HG02610 (cell line): Measurements from ENCODE around the gene KIAA1217.
A peak's percentile ranks its signal among the peaks of the same experiment; 100 is the strongest.

Experiments
- ATAC-seq: cut with Tn5 transposase; IDR thresholded peaks from one replicate; pipeline ENCODE4 v1.9.1; 2021; ENCODE audit warnings: mild to moderate bottlenecking, moderate library complexity; ENCODE audit not compliant: unreplicated experiment

The KIAA1217 gene

DNA sequence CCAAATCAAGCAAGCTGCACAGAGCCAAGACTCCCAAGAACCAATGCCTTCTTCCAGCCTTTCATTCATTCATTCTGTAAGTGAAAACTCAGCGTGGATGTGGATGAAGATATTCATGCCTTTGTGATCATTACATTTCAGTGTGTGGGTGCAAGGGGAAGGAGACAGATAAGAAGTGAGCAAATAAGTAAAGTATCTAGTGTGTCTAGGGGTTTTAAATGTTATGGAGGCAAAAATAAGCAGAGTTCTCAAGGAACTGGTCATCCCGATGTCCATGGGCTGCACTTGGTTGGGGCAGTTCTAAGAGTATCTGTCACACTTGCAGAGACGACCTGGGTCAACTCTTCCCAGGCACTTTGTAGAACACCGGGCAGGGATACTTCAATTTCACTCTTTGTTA, 149.1 kb downstream of the KIAA1217 start:
- ATAC-seq, result no peak

DNA sequence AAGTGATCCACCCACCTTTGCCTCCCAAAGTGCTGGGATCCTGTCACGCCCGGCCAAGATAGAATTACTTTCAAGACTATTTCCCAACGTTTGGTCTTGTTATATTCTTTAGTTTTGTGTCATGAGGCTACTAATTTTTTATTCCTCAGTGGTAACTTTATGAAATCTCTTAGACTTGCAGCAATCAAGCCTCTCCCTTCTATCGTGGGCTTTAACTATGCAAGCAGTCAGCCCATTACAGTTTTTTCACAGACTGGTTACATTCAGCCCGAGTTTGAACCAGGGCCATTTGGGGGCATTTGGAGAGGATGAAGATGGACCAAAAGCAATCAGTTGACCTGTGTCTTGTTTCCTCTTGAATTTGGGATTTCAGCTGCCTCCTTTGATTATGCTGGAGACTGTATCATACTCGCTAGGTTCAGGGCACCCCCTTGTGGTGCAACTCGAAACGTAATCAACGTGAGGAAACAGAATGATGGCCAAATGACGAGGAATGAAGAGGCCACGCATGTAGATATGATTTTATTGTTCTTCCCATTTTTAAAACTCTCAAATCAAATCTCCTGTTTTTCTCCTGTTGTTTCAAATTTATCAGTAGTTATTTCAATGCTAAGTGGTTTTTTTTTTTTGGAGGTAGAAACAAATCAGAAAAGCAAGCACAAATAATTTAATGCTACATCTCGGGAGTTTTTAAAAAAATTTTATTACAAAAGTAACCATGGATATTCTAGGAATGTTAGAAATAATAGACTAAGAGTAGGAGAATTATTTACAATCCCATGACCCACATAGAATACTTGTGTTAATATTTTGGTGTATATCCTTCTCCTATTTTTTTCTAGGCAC, 151.6 kb downstream of the KIAA1217 start:
- peak; percentile 67 for ATAC-seq

DNA sequence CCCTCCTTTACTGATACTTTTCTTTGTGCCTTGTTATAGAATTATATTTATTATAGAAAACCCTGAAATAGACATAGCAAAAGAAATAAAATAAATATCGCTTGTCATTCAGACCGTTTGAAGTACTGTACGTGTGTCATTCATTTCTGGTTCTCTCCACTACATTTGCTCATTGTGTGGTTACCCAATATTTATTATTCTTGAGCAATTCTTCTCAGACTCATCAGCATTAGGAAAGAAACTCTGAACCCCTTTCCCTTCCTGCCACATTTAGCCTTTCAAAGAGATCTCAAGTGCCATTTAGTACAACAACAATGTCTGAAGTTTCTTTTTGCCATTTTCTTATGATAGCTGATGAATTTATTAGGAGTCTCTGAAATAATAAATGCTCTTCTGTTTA, 154.1 kb downstream of the KIAA1217 start:
- no peak for ATAC-seq

DNA sequence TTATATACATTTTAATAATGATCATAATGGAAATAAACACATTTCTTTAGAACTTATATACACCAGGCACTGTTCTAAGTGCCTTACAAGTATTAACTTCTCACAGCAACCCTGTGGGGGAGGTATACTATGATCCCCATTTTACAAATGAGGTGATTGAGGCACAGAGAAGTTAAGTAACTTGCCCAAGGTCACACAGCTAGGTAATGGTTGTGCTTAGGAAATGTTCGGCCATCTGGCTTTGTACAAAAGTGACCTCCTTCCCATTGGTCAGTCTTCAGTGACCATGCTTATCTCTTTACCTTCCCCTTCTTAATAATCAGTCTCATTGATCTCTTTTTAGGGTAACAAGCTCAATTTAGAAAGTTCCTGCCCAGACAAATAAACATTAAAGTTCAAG, 158.8 kb downstream of the KIAA1217 start:
- ATAC-seq, result no peak

- no peak for ATAC-seq
Observed at GRCh38 chr10:24370877-24371276, 161.9 kb downstream of the KIAA1217 start.

DNA sequence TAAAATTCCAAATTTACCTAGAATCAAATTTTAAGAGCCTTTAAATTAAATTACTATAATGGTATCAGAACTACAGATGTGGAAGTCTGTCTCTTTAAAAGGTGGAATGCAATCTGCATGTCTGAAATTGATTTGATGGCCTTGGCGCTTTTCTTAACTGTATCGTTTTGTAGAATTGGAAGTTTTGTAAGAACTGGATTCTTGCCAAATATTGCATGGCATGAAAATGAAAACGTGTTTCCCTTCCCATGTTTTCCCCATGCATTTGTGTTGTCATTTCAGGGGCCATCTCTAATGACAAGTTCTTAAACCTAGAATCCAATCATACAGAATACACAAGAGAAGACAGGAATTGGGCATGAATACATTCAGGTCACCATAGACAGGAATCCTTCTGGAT, 162.5 kb downstream of the KIAA1217 start:
- ATAC-seq, result no peak

DNA sequence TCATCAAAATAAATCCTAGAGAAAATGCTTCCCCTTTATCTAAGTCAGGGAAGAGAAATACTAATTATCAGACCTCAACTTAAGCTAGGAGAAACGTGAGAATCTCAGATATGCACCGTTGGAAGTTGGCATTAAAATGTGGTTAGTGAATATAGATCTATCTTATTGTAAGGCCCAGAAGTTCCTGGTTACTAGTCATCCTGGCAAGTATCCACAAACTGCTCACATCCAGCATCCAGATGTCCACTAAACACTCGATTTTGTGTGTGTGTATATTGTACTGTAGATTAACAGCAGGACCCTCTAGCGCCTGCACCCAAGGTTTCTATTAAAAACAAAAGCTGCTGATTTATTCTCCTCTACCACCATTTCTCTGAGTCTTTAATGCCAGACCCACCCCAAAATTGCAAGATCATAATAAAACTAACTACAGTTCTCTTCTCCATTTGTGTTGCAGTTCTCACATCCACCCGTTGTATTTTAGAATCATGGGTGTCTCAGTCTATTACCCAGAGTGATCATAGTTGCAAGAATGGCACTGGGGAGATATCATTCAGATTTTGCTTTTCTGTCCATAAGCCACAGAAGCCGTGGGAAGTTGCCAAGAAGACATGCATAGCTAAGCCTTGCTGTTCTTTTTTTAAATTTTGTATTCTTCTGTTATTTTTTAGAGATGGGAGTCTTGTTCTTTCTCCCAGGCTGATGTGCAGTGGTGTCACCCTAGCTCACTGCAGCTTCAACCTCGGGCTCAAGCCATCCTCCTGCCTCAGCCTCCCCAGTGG, 165.4 kb downstream of the KIAA1217 start:
- no peak for ATAC-seq

GRCh38 chr10:24375510-24375909, 166.6 kb downstream of the KIAA1217 start:
- no peak for ATAC-seq

- no peak for ATAC-seq
Observed at GRCh38 chr10:24376731-24377130, 167.8 kb downstream of the KIAA1217 start.

DNA sequence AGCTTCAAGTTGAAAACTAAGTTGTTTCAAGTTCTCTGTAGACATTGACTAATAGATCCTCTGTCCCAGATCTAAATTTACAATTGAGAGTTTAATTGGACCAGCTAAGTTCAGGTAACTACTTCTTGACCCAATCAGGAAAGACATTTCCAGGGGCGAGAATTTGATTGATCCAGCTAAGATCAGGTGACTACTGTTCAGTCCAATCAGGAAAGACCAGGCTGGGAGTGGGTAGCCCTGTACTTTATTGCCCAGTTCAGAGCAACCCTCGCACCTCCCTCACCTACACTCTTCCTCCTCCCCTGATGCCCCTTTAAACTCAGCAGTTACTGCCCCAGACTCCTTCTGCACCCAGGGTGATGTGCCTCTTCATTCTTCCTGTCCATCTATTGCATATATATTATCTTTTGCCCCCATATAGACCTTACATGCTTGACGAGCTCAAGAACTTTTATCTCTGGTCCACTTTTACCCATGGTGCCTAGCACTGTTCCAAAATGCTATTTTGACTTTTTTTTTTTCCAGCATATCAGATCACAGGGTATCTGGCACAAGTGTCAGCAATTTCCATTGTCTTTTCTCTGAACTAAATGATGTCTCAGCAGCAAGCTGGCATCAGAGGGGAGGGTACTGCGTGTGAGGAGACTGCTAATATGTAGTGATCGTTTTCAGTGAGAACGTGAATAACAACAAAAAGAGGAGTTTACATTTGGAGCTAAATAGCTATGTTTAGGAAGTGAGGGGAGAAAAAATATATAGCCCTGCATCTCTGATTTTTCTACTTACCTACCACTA, 169.4 kb downstream of the KIAA1217 start:
- ATAC-seq, result no peak

GRCh38 chr10:24381235-24382010, 172.5 kb downstream of the KIAA1217 start:
- no peak for ATAC-seq

GRCh38 chr10:24382045-24382444, 173.1 kb downstream of the KIAA1217 start:
- no peak for ATAC-seq

DNA sequence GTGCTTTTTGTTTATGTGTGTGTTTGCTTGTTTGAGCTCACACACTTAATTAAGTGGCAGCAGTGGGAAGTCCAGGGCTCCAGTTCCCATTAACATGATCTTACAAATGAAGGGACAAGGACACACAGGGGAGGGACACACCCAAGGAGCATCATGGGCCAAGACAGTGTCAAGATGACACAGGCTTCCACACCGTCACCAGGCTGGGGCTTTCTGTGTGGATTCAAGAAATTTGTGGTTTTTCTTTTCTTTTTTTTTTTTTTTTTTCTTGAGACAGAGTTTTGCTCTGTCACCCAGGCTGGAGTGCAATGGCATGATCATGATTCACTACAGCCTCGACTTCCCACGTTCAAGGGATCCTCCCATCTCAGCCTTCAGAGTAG, 173.6 kb downstream of the KIAA1217 start:
- peak; percentile 34 for ATAC-seq

DNA sequence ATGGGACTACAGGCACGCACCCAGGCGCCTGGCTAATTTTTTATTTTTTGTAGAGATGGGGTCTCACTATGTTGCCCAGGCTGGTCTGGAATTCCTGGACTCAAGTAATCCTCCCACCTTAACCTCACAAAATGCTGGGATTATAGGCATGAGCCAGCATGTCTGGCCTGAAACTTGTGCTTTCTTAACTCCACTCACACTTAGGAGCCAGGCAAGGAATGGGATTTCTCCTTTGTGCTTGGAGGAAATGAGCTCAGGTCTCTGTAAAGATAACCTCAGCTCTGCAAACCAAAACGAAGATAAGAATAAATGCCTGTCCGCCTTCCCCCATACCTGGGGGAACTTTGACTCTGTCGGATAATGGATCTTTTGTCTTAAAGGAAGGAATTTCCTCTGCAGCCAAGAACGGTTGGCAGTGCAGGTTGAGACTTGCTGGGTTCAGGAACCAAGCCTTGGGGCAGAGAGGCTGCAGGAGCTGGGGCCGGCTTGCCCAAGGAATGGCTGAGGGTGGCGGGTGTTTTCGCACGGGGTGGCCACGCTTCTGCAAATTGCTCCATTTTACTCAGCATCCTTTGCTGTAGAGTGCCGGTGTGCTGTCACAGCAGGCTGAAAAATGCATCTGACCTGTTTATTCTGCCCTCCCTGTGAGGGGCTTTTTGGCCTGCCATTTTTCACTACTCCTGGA, 174.2 kb downstream of the KIAA1217 start:
- peak; percentile 72 for ATAC-seq

DNA sequence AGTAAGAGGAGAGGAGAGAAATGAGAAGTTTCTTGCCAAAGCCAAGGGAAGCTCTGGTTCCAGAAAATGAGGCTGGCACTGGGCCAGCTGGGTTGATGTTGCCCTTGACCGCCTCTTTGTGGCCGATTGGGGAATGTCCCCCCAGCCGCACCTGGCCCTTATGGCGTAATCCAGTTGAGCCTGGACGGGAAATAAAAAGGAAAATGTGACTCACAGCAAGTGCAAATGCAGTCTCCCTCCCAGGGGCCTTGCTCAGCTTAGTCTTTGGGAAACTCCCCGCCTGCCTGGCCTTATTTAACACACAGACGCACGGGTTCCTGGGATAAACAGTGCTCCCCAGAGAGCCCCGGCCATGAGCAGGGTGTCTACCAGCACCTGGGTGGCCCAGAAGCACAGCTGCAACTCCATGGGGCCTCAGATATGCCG, 174.8 kb downstream of the KIAA1217 start:
- peak; percentile 78 for ATAC-seq

- ATAC-seq, result no peak
Observed at GRCh38 chr10:24384954-24385353, 176.0 kb downstream of the KIAA1217 start.

DNA sequence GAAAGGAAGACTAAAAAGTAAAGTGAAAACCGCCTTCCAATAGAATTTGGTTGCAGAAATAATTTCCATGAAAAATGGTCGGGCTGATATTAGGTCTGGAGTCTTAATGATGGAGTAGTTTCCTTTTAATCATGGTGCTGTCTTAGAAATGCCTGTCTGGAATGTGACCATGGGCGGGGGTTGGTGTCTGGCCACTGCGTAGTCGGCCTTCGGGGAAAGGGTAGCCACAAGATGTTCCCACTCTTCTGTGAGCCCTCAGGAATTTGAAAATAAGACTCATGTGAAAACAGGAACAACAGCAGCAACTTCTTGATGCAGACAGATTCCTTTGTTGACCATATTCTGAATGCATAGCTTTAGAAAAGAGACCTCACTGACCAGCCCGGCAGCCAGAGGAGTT, 176.8 kb downstream of the KIAA1217 start:
- ATAC-seq, result no peak

DNA sequence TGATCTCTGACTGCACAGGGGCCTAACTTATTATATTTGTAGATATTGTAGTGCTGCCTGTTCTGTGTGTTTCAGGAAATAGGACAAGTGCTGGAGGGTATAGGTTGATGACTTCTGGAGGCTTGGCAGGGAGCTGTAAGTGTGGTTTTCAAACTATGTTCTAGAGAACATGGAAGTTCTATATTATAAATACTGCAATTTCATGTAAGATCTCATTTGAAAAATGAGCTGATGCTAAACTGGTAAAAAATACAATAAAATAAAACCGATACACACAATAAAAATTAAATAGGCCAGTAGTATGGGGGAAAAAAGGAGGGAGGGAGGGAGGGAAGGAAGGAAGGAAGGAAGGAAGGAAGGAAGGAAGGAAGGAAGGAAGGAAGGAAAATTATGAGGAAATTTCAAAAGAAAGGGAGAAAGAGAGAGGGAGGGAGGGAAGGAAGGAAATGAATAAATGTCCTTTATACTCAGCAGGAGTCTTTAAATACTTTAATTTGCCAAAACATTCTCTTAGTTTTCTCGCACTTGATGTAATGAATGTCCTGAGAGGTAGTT, 181.3 kb downstream of the KIAA1217 start:
- ATAC-seq, result no peak

DNA sequence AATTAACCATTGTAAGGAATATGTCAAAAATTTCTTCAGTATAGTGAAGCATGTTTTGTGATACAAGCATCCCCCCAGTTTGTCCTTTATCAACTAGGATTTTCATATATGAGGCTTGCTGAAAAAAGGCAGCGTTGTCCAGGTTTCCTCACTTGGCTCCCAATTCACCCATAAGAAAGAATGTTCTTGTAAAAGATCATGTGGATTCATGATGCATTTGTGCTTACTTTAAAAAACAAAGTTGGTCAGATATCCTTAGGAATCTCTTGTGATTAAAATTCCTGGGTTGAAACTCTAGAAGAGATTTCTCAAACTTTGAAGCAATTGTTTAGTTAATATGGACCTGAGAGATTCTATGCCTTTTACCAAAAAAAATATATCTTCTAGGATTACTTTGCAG, 181.8 kb downstream of the KIAA1217 start:
- no peak for ATAC-seq

- no peak for ATAC-seq
Observed at GRCh38 chr10:24393201-24393600, 184.3 kb downstream of the KIAA1217 start.
